HG02981 (cell line): Measurements from ENCODE around the gene CCDC116.

ENCODE experiments used
- ATAC-seq: cut with Tn5 transposase; IDR thresholded peaks from one replicate; pipeline ENCODE4 v1.9.1; 2021; ENCODE audit warnings: mild to moderate bottlenecking, moderate library complexity; ENCODE audit not compliant: unreplicated experiment

CCDC116 gene

DNA sequence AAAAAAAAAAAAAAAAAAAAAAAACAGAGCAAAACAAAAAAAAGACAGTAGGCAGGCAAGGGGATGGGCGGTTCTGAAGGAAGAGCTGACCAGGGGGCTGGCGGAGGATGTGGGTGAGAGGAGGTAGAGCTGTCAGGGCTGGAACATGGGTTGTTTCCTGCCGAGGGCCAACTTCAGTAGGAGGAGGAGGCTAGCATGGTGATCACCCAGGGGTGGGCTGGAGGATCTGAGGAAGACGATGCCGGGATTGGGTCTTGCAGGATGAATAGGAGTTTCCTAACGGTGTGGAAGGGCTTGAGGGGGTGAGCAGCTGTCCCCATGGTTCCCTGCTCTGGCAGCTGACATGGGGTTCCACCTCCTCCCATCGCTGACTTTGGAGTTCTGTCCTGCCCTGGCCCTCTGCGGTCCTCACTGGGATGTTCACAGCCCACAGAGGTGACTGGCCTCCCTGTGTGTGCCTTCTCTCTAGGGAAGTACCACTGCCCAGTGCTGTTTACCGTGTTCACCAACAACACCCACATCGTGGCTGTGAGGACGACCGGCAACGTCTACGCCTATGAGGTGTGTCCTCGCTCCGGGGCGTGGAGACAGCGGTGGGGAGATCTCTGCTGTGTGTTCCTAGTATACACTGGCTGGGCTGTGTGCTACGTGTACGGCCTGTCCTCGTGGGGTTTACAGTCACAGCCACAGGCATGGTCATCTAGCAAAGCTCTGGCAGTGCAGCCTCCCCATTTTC lies 48.4 kb downstream of the CCDC116 start:
- ATAC-seq: no peak

- ATAC-seq: no peak
These were observed 49.2 kb downstream of the CCDC116 start for GRCh38 chr22:21681566-21682370.

GRCh38 chr22:21682385-21683175 lies 50.0 kb downstream of the CCDC116 start:
- ATAC-seq: no peak

DNA sequence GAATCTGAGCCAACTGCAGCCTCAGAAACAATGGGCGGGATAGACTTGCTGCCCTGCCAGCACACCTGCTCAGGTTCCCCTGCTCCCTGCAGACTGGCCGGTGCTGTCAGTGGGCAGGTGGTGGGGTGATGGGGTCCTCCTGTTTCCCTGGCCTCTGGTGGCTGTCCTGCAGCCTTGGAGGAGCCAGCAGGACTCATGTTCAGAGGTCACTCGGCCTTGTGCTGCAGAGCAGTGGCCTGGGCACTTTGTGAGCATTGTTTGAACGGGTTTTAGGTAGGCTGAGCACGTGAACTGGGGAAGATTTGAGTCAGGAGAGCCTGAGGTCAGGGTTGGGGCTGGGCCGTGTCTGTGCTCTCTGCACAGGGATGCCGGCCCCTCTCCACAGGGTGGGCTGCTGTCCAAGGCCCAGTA lies 50.8 kb downstream of the CCDC116 start:
- no peak for ATAC-seq

- ATAC-seq: no peak
These were observed 52.1 kb downstream of the CCDC116 start for GRCh38 chr22:21684492-21685163.

- ATAC-seq: no peak
These were observed 52.6 kb downstream of the CCDC116 start for GRCh38 chr22:21685164-21685513.

GRCh38 chr22:21686193-21686608 lies 53.6 kb downstream of the CCDC116 start:
- no peak for ATAC-seq
